Activated CD4-positive, alpha-beta T cell treated with anti-CD3 and anti-CD28 coated beads for 36 hours (primary cell): ENCODE measurements around the gene GRWD1. TPM values are rescaled to one million over a fixed set of nuclear protein-coding genes. Genes with fewer than 3 reads are reported as not detected.
"Not testable (repeated sequence)": the region's sequence is repeated elsewhere in the genome, so short reads cannot be mapped to it uniquely, and the experiment has no call there.

Experiments
- ATAC-seq: fragments of 200-7000 bp; cut with Tn5 transposase; one replicate; pipeline ENCODE4 v1.10.0; 2021; ENCODE audit warnings: mild to moderate bottlenecking, moderate library complexity
- CTCF ChIA-PET: fragments of 350-600 bp; sonication (Branson Sonifier 250); formaldehyde crosslinking; loops from one replicate; lab custom pipeline; 2021; ENCODE audit warnings: antibody characterized with exemption; lab: Charles Lee
- POLR2A ChIA-PET: fragments of 350-600 bp; sonication (Branson Sonifier 250); formaldehyde crosslinking; loops from one replicate; lab custom pipeline; 2021; ENCODE audit warnings: antibody characterized with exemption, inconsistent platforms; lab: Charles Lee
- DNase-seq: peaks from one replicate; pipeline ENCODE4 v3.0.0-alpha.2; 2020
- H3K27ac Mint-ChIP-seq: one replicate; pipeline ENCODE4 v1.8.0; 2021; ENCODE audit warnings: mixed read lengths
- H3K27me3 Mint-ChIP-seq: one replicate; pipeline ENCODE4 v1.8.0; 2021; ENCODE audit warnings: mixed read lengths
- H3K36me3 Mint-ChIP-seq: one replicate; pipeline ENCODE4 v1.8.0; 2021; ENCODE audit warnings: low read depth, mixed read lengths
- H3K4me1 Mint-ChIP-seq: one replicate; pipeline ENCODE4 v1.8.0; 2021; ENCODE audit warnings: mixed read lengths
- H3K4me3 Mint-ChIP-seq: one replicate; pipeline ENCODE4 v1.8.0; 2021; ENCODE audit warnings: mild to moderate bottlenecking, moderate library complexity, mixed read lengths
- H3K9me3 Mint-ChIP-seq: one replicate; pipeline ENCODE4 v1.8.0; 2021; ENCODE audit warnings: low read depth, mixed read lengths
- intact Hi-C, 2 experiments: fragments of 100-400 bp; cut with DNase I in 1 of 2; cut with micrococcal nuclease in 1 of 2; formaldehyde crosslinking; loops; one replicate each; pipeline versions ENCODE4 v1.14.2 to v1.15.1; 2022 to 2024; cut with DNase I, micrococcal nuclease
- total RNA-seq, 2 experiments: library from RNA; stranded (reverse); gene quantifications; one replicate each; pipeline ENCODE4 v1.2.3, GENCODE V29; 2021

Gene GRWD1
- total RNA-seq, 2 experiments from 2014 or later: 43.4 to 51.3 TPM

- peaks cover 11% of the 10 kb centered on the region for H3K4me1 Mint-ChIP-seq
- H3K27ac Mint-ChIP-seq: peak overlapping the region; percentile 86
- no peaks in the 10 kb centered on the region for H3K36me3 Mint-ChIP-seq
- H3K27me3 Mint-ChIP-seq: no peaks in the 10 kb centered on the region
- H3K4me3 Mint-ChIP-seq: peak overlapping the region; percentile 76
- DNase-seq: peak; percentile 77
- CTCF ChIA-PET: interaction anchor here (0.6 to 2.4 kb wide), 10 partner anchors 9 to 1215 kb away, joined by 3 to 12 read pairs (median 3); no protein-coding TSS in a partner anchor
- POLR2A ChIA-PET: interaction anchor here (0.6 to 1.2 kb wide), 3 partner anchors 12 to 117 kb away, joined by 4 to 5 read pairs (median 5); partner anchors contain the start of genes SYNGR4 and TMEM143
- ATAC-seq: peak; percentile 80
- no peaks in the 10 kb centered on the region for H3K9me3 Mint-ChIP-seq
- intact Hi-C loops: loop anchor here in 1 of 2 experiments (1.0 kb wide), 1 partner anchor 12 kb away; the partner anchor contains the start of gene CYTH2
Observed at GRCh38 chr19:48480558-48481500, 35.0 kb downstream of the GRWD1 start.

- ChIA-PET POLR2A (no interaction called here), CTCF (interaction anchor here (0.6 to 1.3 kb wide), 3 partner anchors 8 to 96 kb away, joined by 3 to 12 read pairs (median 3); no protein-coding TSS in a partner anchor)
- Mint-ChIP-seq H3K27me3 (no peaks in the 10 kb centered on the region), H3K27ac (no peak overlapping the region), H3K9me3 (no peaks in the 10 kb centered on the region), H3K4me1 (peaks cover 11% of the 10 kb centered on the region), H3K36me3 (no peaks in the 10 kb centered on the region), H3K4me3 (peak overlapping the region; percentile 76)
- no peak for ATAC-seq
- no peak for DNase-seq
- intact Hi-C loops: no loop called here
Observed at GRCh38 chr19:48481846-48482639, 36.3 kb downstream of the GRWD1 start.

GRCh38 chr19:48483301-48483700 lies 37.5 kb downstream of the GRWD1 start:
- ChIA-PET CTCF (no interaction called here), POLR2A (no interaction called here)
- no peak for DNase-seq
- peaks cover 11% of the 10 kb centered on the region for H3K4me1 Mint-ChIP-seq
- no peaks in the 10 kb centered on the region for H3K9me3 Mint-ChIP-seq
- H3K27ac Mint-ChIP-seq: no peak overlapping the region
- no peak for ATAC-seq
- intact Hi-C loops: no loop called here
- no peaks in the 10 kb centered on the region for H3K36me3 Mint-ChIP-seq
- no peak overlapping the region for H3K4me3 Mint-ChIP-seq
- H3K27me3 Mint-ChIP-seq: no peaks in the 10 kb centered on the region

- Mint-ChIP-seq H3K9me3 (no peaks in the 10 kb centered on the region), H3K27ac (no peak overlapping the region), H3K36me3 (no peaks in the 10 kb centered on the region), H3K4me3 (no peak overlapping the region), H3K27me3 (no peaks in the 10 kb centered on the region), H3K4me1 (peaks cover 11% of the 10 kb centered on the region)
- ChIA-PET CTCF (interaction anchor here (0.7 kb wide), 1 partner anchor 412 kb away, joined by 3 read pairs; no protein-coding TSS in a partner anchor), POLR2A (no interaction called here)
- DNase-seq (no peak), ATAC-seq (no peak)
- intact Hi-C loops: no loop called here
Observed at GRCh38 chr19:48484247-48484893, 38.6 kb downstream of the GRWD1 start.

GRCh38 chr19:48484931-48485612 lies 39.3 kb downstream of the GRWD1 start:
- ATAC-seq (no peak), DNase-seq (no peak)
- ChIA-PET CTCF (no interaction called here), POLR2A (no interaction called here)
- peaks cover 1% of the 10 kb centered on the region for H3K27me3 Mint-ChIP-seq
- H3K4me1 Mint-ChIP-seq: peaks cover 14% of the 10 kb centered on the region
- intact Hi-C loops: no loop called here
- no peaks in the 10 kb centered on the region for H3K36me3 Mint-ChIP-seq
- H3K27ac Mint-ChIP-seq: no peak overlapping the region
- no peak overlapping the region for H3K4me3 Mint-ChIP-seq
- H3K9me3 Mint-ChIP-seq: no peaks in the 10 kb centered on the region

DNA sequence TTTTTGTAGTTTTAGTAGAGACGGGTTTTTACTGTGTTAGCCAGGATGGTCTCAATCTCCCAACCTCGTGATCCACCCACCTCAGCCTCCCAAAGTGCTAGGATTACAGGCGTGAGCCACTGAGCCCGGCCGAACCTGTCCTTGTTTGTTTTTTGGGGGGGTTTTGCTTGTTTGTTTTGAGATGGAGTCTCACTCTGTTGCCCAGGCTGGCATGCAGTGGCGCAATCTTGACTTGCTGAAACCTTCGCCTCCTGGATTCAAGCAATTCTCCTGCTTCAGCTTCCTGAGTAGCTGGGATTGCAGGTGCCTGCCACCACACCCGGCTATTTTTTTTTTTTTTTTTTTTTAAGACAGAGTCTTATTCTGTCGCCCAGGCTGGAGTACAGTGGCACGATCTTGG lies 40.9 kb downstream of the GRWD1 start:
- ATAC-seq, DNase-seq, H3K27me3 Mint-ChIP-seq, H3K36me3 Mint-ChIP-seq, H3K4me3 Mint-ChIP-seq, H3K27ac Mint-ChIP-seq, intact Hi-C loops, H3K9me3 Mint-ChIP-seq: not testable (repeated sequence)
- ChIA-PET CTCF (interaction anchor here (0.7 to 1.6 kb wide), 5 partner anchors 21 to 122 kb away, joined by 3 to 7 read pairs (median 3); partner anchors contain the start of gene KDELR1), POLR2A (interaction anchor here (0.7 kb wide), 1 partner anchor 127 kb away, joined by 8 read pairs; no protein-coding TSS in a partner anchor)
- peaks cover 14% of the 10 kb centered on the region for H3K4me1 Mint-ChIP-seq

GRCh38 chr19:48487544-48487943 lies 41.8 kb downstream of the GRWD1 start:
- ChIA-PET POLR2A (interaction anchor here (0.6 to 0.7 kb wide), 3 partner anchors 11 to 359 kb away, joined by 3 to 8 read pairs (median 3); no protein-coding TSS in a partner anchor), CTCF (interaction anchor here (0.6 to 1.6 kb wide), 7 partner anchors 20 to 221 kb away, joined by 3 to 7 read pairs (median 3); no protein-coding TSS in a partner anchor)
- no peak overlapping the region for H3K27ac Mint-ChIP-seq
- H3K27me3 Mint-ChIP-seq: peaks cover 15% of the 10 kb centered on the region
- no peak for ATAC-seq
- H3K4me1 Mint-ChIP-seq: peaks cover 19% of the 10 kb centered on the region
- no peaks in the 10 kb centered on the region for H3K36me3 Mint-ChIP-seq
- DNase-seq: no peak
- no peaks in the 10 kb centered on the region for H3K9me3 Mint-ChIP-seq
- intact Hi-C loops: no loop called here
- H3K4me3 Mint-ChIP-seq: no peak overlapping the region

DNA sequence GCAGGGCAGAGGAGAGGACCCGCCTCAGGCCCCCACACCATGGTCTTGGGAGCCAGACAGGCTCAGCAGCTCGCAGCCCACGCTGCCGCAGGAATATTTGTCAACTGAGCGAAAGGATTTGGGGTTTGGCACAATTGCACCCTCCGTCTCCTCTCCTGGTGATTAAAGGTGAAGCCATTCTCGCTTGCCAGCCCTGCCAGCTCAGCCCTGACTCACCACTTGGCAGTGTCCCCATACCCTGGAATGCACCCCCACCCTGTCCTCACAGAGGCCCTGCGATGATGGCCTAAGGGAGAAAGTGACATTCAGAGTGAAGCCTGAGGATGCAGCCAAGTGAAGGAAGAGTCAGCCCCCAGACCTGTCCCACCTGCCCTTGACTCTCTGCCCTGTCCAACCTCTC lies 42.2 kb downstream of the GRWD1 start:
- ChIA-PET CTCF (interaction anchor here (0.6 to 2.6 kb wide), 7 partner anchors 18 to 222 kb away, joined by 3 to 9 read pairs (median 3); no protein-coding TSS in a partner anchor), POLR2A (interaction anchor here (0.6 kb wide), 1 partner anchor 12 kb away, joined by 3 read pairs; no protein-coding TSS in a partner anchor)
- intact Hi-C loops: no loop called here
- H3K9me3 Mint-ChIP-seq: no peaks in the 10 kb centered on the region
- peaks cover 23% of the 10 kb centered on the region for H3K4me1 Mint-ChIP-seq
- no peak for ATAC-seq
- no peaks in the 10 kb centered on the region for H3K36me3 Mint-ChIP-seq
- no peak overlapping the region for H3K27ac Mint-ChIP-seq
- peaks cover 17% of the 10 kb centered on the region for H3K27me3 Mint-ChIP-seq
- no peak overlapping the region for H3K4me3 Mint-ChIP-seq
- DNase-seq: no peak

DNA sequence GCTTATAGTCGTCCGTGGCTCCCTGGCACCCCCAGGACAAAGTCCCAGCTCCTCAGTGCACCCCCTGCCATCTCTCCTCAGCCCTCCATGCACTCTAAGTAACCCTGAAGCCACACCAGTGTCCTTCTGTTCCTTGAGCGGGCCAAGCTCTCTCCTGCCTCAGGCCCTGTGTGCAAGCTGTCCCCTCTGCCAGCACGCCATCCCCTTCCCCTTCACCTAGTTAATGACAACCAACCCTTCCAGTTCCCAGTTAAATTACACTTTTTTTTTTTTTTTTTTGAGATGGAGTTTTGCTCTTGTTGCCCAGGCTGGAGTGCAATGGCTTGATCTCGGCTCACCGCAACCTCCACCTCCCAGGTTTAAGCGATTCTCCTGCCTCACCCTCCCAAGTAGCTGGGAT lies 42.7 kb downstream of the GRWD1 start:
- intact Hi-C loops: not testable (repeated sequence)
- ChIA-PET POLR2A (interaction anchor here (1.0 kb wide), 1 partner anchor 27 kb away, joined by 3 read pairs; no protein-coding TSS in a partner anchor), CTCF (interaction anchor here (0.6 to 2.6 kb wide), 7 partner anchors 18 to 174 kb away, joined by 3 to 9 read pairs (median 3); partner anchors contain the start of genes SYNGR4 and TMEM143)

More for the DNA sequence above, 42.7 kb downstream of the GRWD1 start:
- H3K9me3 Mint-ChIP-seq, H3K27ac Mint-ChIP-seq, H3K4me3 Mint-ChIP-seq, H3K36me3 Mint-ChIP-seq, ATAC-seq, DNase-seq: not testable (repeated sequence)
- Mint-ChIP-seq H3K27me3 (peaks cover 17% of the 10 kb centered on the region), H3K4me1 (peaks cover 24% of the 10 kb centered on the region)
